HepG2 (cell line): ENCODE measurements around the gene ZNF302. TPM values are rescaled to one million over a fixed set of nuclear protein-coding genes. Genes with fewer than 3 reads are reported as not detected.

Experiments used
- BHLHE40 ChIP-seq: IDR thresholded peaks from 2 replicates; pipeline ENCODE4 v1.6.1; 2011; ENCODE audit warnings: low read length, improper control_type of control experiment
- BRCA1 ChIP-seq: sonication (generic); formaldehyde crosslinking; IDR thresholded peaks from 2 replicates; pipeline ENCODE4 v1.4.0; 2020; ENCODE audit warnings: missing genetic modification reagents
- FOXO1 ChIP-seq: sonication (generic); formaldehyde crosslinking; IDR thresholded peaks from 2 replicates; pipeline ENCODE4 v1.4.0; 2020; ENCODE audit warnings: missing genetic modification reagents
- FOXP1 ChIP-seq, 2 experiments: fragments of 450-650 bp in 1 of 2; IDR thresholded peaks; 2 replicates each; pipeline ENCODE4 v1.6.1; 2017 to 2018; ENCODE audit warnings: antibody characterized with exemption in 1 of 2
- HDAC2 ChIP-seq: sonication (generic); formaldehyde crosslinking; IDR thresholded peaks from 2 replicates; pipeline ENCODE4 v1.4.0; 2020; ENCODE audit warnings: missing genetic modification reagents
- MZF1 ChIP-seq: sonication (generic); formaldehyde crosslinking; IDR thresholded peaks from 2 replicates; pipeline ENCODE4 v1.8.1; 2023; ENCODE audit warnings: mild to moderate bottlenecking, missing genetic modification reagents, borderline replicate concordance
- RBAK ChIP-seq: sonication (generic); formaldehyde crosslinking; IDR thresholded peaks from 2 replicates; pipeline ENCODE4 v1.5.1; 2020; ENCODE audit warnings: mild to moderate bottlenecking, missing genetic modification reagents
- REXO4 ChIP-seq: sonication (generic); formaldehyde crosslinking; IDR thresholded peaks from 2 replicates; pipeline ENCODE4 v1.8.0; 2022; ENCODE audit warnings: missing genetic modification reagents, mild to moderate bottlenecking, borderline replicate concordance
- SALL2 ChIP-seq: sonication (generic); formaldehyde crosslinking; IDR thresholded peaks from 2 replicates; pipeline ENCODE4 v1.8.1; 2023; ENCODE audit warnings: mild to moderate bottlenecking, missing genetic modification reagents, inconsistent platforms
- TGIF2 ChIP-seq: IDR thresholded peaks from 2 replicates; pipeline ENCODE4 v1.6.1; 2016; ENCODE audit warnings: control low read depth, missing compliant biosample characterization
- TP53 ChIP-seq: sonication (generic); formaldehyde crosslinking; conservative IDR thresholded peaks from 2 replicates; pipeline ENCODE4 v1.4.0; 2020; ENCODE audit warnings: missing genetic modification reagents
- ZNF205 ChIP-seq: IDR thresholded peaks from 2 replicates; pipeline ENCODE4 v1.6.1; 2018; ENCODE audit warnings: missing biosample characterization, missing genetic modification reagents
- ZNF256 ChIP-seq: sonication (generic); formaldehyde crosslinking; conservative IDR thresholded peaks from 2 replicates; pipeline ENCODE4 v1.4.0; 2020; ENCODE audit warnings: missing genetic modification reagents
- ZNF263 ChIP-seq: sonication (generic); formaldehyde crosslinking; IDR thresholded peaks from 2 replicates; pipeline ENCODE4 v1.4.0; 2020; ENCODE audit warnings: missing genetic modification reagents
- ZNF326 ChIP-seq: sonication (generic); formaldehyde crosslinking; IDR thresholded peaks from 2 replicates; pipeline ENCODE4 v1.4.0; 2020; ENCODE audit warnings: missing genetic modification reagents, borderline replicate concordance
- ZNF367 ChIP-seq: sonication (generic); formaldehyde crosslinking; IDR thresholded peaks from 2 replicates; pipeline ENCODE4 v1.4.0; 2020; ENCODE audit warnings: missing genetic modification reagents, borderline replicate concordance
- ZNF530 ChIP-seq: sonication (generic); formaldehyde crosslinking; IDR thresholded peaks from 2 replicates; pipeline ENCODE4 v1.5.0; 2020; ENCODE audit warnings: low read depth, mild to moderate bottlenecking, missing genetic modification reagents
- ZSCAN20 ChIP-seq: sonication (generic); formaldehyde crosslinking; IDR thresholded peaks from 2 replicates; pipeline ENCODE4 v1.4.0; 2020; ENCODE audit warnings: missing genetic modification reagents, mild to moderate bottlenecking, borderline replicate concordance
- polyA plus RNA-seq, 8 experiments: library from polyadenylated mRNA; depleted of rRNA in 3 of 8; stranded (reverse) in 7 of 8; unstranded in 1 of 8; fragments of >200 nt; fragmentation: Illumina TruSeq in 4 of 8; extraction: Trizol in 4 of 8; gene quantifications; 2 replicates each; pipeline versions ENCODE4 v1.2.1 to v1.2.3, GENCODE V29; 2011 to 2016; ENCODE audit warnings: low read depth in 4 of 8, missing spikeins in 1 of 8, mixed read lengths in 1 of 8; ENCODE audit not compliant: insufficient read depth in 1 of 8
- total RNA-seq, 5 experiments: library from RNA; depleted of rRNA; stranded (reverse); fragments of >200 nt; fragmentation: Illumina TruSeq; extraction: Trizol; gene quantifications; 2 replicates each; pipeline ENCODE4 v1.2.3, GENCODE V29; 2016; ENCODE audit warnings: low read depth in 1 of 5
- TF ChIP-seq, protein P1 (sequence below): sonication (generic); formaldehyde crosslinking; IDR thresholded peaks from 2 replicates; pipeline ENCODE4 v1.4.0; 2020; ENCODE audit warnings: missing genetic modification reagents
- TF ChIP-seq, protein P2 (sequence below): sonication (generic); formaldehyde crosslinking; IDR thresholded peaks from 2 replicates; pipeline ENCODE4 v1.5.1; 2020; ENCODE audit warnings: mild to moderate bottlenecking, missing genetic modification reagents, borderline replicate concordance
- TF ChIP-seq, protein P3 (sequence below): sonication (generic); formaldehyde crosslinking; IDR thresholded peaks from 2 replicates; pipeline ENCODE4 v1.5.0; 2020; ENCODE audit warnings: missing genetic modification reagents
- TF ChIP-seq, protein P4 (sequence below): sonication (generic); formaldehyde crosslinking; IDR thresholded peaks from 2 replicates; pipeline ENCODE4 v1.4.0; 2020; ENCODE audit warnings: missing genetic modification reagents

ZNF302 gene
- total and polyA plus RNA-seq, 2 of the 13 experiments (the other 11 are each of a cell fraction or from before 2014, with no cell fraction given): not detected

- TF ChIP-seq ZNF205 (CRISPR knock-in tag) (no peak), BRCA1 (0 out of 2 replicates have a peak, but pooled peaks have one; percentile 34), SALL2 (peak; percentile 49; the same call in 1 of the 2 replicates), HDAC2 (peak; percentile 22; the same call in 1 of the 2 replicates), TGIF2 (peak; percentile 92), REXO4 (no peak), ZNF263 (CRISPR knock-in tag) (peak; percentile 99), RBAK (CRISPR knock-in tag) (peak; percentile 17; the same call in 1 of the 2 replicates), BHLHE40 (peak; percentile 92), ZSCAN20 (0 out of 2 replicates have a peak, but pooled peaks have one; percentile 52), FOXP1 (IDR thresholded peaks at IDR 0.05) (no peak), FOXP1 (CRISPR knock-in tag; IDR thresholded peaks at IDR 0.05) (no peak), MZF1 (CRISPR knock-in tag) (no peak), ZNF530 (CRISPR knock-in tag) (no peak), TP53 (CRISPR knock-in tag) (0 out of 2 replicates have a peak, but pooled peaks have one; percentile 40), ZNF326 (CRISPR knock-in tag) (peak; percentile 73; the same call in 1 of the 2 replicates), ZNF367 (0 out of 2 replicates have a peak, but pooled peaks have one; percentile 62), ZNF256 (0 out of 2 replicates have a peak, but pooled peaks have one; percentile 54), FOXO1 (peak; percentile 62)
- TF ChIP-seq, protein P1, sequence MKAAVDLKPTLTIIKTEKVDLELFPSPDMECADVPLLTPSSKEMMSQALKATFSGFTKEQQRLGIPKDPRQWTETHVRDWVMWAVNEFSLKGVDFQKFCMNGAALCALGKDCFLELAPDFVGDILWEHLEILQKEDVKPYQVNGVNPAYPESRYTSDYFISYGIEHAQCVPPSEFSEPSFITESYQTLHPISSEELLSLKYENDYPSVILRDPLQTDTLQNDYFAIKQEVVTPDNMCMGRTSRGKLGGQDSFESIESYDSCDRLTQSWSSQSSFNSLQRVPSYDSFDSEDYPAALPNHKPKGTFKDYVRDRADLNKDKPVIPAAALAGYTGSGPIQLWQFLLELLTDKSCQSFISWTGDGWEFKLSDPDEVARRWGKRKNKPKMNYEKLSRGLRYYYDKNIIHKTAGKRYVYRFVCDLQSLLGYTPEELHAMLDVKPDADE (CRISPR knock-in tag): 0 out of 2 replicates have a peak, but pooled peaks have one; percentile 45
- TF ChIP-seq, protein P2, sequence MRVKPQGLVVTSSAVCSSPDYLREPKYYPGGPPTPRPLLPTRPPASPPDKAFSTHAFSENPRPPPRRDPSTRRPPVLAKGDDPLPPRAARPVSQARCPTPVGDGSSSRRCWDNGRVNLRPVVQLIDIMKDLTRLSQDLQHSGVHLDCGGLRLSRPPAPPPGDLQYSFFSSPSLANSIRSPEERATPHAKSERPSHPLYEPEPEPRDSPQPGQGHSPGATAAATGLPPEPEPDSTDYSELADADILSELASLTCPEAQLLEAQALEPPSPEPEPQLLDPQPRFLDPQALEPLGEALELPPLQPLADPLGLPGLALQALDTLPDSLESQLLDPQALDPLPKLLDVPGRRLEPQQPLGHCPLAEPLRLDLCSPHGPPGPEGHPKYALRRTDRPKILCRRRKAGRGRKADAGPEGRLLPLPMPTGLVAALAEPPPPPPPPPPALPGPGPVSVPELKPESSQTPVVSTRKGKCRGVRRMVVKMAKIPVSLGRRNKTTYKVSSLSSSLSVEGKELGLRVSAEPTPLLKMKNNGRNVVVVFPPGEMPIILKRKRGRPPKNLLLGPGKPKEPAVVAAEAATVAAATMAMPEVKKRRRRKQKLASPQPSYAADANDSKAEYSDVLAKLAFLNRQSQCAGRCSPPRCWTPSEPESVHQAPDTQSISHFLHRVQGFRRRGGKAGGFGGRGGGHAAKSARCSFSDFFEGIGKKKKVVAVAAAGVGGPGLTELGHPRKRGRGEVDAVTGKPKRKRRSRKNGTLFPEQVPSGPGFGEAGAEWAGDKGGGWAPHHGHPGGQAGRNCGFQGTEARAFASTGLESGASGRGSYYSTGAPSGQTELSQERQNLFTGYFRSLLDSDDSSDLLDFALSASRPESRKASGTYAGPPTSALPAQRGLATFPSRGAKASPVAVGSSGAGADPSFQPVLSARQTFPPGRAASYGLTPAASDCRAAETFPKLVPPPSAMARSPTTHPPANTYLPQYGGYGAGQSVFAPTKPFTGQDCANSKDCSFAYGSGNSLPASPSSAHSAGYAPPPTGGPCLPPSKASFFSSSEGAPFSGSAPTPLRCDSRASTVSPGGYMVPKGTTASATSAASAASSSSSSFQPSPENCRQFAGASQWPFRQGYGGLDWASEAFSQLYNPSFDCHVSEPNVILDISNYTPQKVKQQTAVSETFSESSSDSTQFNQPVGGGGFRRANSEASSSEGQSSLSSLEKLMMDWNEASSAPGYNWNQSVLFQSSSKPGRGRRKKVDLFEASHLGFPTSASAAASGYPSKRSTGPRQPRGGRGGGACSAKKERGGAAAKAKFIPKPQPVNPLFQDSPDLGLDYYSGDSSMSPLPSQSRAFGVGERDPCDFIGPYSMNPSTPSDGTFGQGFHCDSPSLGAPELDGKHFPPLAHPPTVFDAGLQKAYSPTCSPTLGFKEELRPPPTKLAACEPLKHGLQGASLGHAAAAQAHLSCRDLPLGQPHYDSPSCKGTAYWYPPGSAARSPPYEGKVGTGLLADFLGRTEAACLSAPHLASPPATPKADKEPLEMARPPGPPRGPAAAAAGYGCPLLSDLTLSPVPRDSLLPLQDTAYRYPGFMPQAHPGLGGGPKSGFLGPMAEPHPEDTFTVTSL (CRISPR knock-in tag): 0 out of 2 replicates have a peak, but pooled peaks have one; percentile 3
- TF ChIP-seq, protein P3, sequence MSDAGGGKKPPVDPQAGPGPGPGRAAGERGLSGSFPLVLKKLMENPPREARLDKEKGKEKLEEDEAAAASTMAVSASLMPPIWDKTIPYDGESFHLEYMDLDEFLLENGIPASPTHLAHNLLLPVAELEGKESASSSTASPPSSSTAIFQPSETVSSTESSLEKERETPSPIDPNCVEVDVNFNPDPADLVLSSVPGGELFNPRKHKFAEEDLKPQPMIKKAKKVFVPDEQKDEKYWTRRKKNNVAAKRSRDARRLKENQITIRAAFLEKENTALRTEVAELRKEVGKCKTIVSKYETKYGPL (CRISPR knock-in tag): peak; percentile 66; the same call in 1 of the 2 replicates
- TF ChIP-seq, protein P4, sequence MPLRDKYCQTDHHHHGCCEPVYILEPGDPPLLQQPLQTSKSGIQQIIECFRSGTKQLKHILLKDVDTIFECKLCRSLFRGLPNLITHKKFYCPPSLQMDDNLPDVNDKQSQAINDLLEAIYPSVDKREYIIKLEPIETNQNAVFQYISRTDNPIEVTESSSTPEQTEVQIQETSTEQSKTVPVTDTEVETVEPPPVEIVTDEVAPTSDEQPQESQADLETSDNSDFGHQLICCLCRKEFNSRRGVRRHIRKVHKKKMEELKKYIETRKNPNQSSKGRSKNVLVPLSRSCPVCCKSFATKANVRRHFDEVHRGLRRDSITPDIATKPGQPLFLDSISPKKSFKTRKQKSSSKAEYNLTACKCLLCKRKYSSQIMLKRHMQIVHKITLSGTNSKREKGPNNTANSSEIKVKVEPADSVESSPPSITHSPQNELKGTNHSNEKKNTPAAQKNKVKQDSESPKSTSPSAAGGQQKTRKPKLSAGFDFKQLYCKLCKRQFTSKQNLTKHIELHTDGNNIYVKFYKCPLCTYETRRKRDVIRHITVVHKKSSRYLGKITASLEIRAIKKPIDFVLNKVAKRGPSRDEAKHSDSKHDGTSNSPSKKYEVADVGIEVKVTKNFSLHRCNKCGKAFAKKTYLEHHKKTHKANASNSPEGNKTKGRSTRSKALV (CRISPR knock-in tag): peak; percentile 40; the same call in 1 of the 2 replicates
These were observed 55.8 kb downstream of the ZNF302 start (continued) for GRCh38 chr19:34733266-34733745.
